ENCODE results near the gene TMEM212. TPM values are rescaled to one million over a fixed set of nuclear protein-coding genes. Genes with fewer than 3 reads are reported as not detected.

Gene TMEM212
- total and polyA plus RNA-seq, 2 of the 13 experiments (the other 11 are each of a cell fraction or from before 2014, with no cell fraction given): not detected

DNA sequence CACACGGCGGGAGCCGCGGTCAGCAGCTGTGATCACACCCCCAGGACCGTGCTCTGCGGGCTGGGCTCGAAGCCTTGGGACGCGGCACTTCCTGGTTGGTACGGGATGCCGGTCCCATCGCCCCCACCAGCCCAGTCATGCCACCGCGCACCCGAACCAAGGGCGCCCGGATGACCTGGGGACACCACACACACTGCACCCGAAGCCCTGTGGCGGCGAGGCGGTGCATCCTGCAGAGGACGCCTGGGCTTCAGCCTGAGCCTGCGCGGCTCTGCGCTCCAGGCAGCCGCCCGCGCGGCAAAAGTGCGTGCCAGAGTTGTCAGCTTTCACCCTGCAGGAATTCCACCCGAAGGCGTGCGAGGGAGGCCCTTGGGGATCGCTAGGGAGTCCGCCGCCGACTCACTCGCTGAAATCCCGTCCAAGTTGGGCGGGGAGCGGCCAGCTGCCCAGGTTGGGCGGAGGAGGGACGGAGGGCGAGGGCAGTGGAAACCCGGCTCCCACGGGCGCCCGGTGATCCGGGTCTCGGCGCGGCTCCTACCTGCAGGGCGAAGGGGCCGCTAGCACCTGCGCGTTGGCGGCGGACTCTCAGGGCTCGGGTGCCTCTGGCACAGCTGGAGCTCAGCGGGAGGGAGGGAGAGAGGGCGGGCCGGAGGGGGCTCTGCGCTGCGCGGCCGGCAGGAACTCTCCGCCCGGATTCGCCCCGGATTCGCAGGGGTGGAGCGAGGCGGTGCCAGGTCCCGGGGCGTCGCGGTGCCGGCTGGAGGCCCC lies 33.1 kb upstream of the TMEM212 start, which contains the start of gene PLD1:
TSS of gene PLD1 (minus strand) at position 623 of the 768 bp plus-strand sequence. CDS start 72,432 bp downstream, outside the sequence.
- Histone ChIP-seq H3K9me3 (ENCODE audit: low read length) (no peaks in the 10 kb centered on the region), H3K27me3 (ENCODE audit: control insufficient read depth in 1 of 2, insufficient read depth in 2 of 2, low read length in 2 of 2) (no peaks in the 10 kb centered on the region; a peak in 1 of 5 replicates), H3K36me3 (replicated peaks in 1 of 2; ENCODE audit: control insufficient read depth in 1 of 2, insufficient read depth in 2 of 2, low read length in 2 of 2) (no peaks in the 10 kb centered on the region), H3K27ac (ENCODE audit: extremely low read length, insufficient read depth, low read length) (peak within 1 kb of the TSS; percentile 96), H3K4me1 (ENCODE audit: insufficient read depth, low read length) (peaks cover 62% of the 10 kb centered on the region), H3K4me2 (ENCODE audit: low read depth, low read length) (peak within 1 kb of the TSS; percentile 83), H4K20me1 (ENCODE audit: insufficient read depth, low read length) (no peaks in the 10 kb centered on the region), H3K79me2 (ENCODE audit: insufficient read depth, low read length) (peaks cover 58% of the 10 kb centered on the region), H2AFZ (ENCODE audit: low read length) (no peak within 1 kb of the TSS), H3K4me3 (replicated peaks in 1 of 3; ENCODE audit: insufficient read depth in 1 of 3, low read depth in 2 of 3, low read length in 3 of 3) (peak within 1 kb of the TSS; percentile 73 to 91 (median 85)), H3K9ac (ENCODE audit: insufficient read depth, low read depth, low read length) (peak within 1 kb of the TSS; percentile 90)
- in situ Hi-C loops (cut with HindIII; ENCODE audit: extremely low pct_ligation_motif_present, low pct_unique_long_range_greater_than_20kb): no loop called here
- no TSS peak for BruUV-seq (replicated peaks)
- ChIA-PET CTCF (ENCODE audit: low intra/inter-chr PET ratio, low total read pairs) (no interaction called here), POLR2A (interaction anchor here (0.5 to 6.5 kb wide), 21 partner anchors 8 to 394 kb away, joined by 3 to 91 read pairs (median 5); partner anchors contain the start of genes FNDC3B and TMEM212)
- DNase-seq (ENCODE audit: low spot score): peak; percentile 77
- ATAC-seq: peak; percentile 87
- FAIRE-seq: no peak
- intact Hi-C loops (cut with micrococcal nuclease; ENCODE audit: unreplicated experiment): loop anchor here (2.0 to 5.0 kb wide), 2 partner anchors 15 to 232 kb away; no protein-coding TSS in a partner anchor
- 4% methylated on average over 5 of the region's 78 CpGs for WGBS (ENCODE audit: low lambda C conversion rate)
- TF ChIP-seq ZNF781 (CRISPR knock-in tag; IDR thresholded peaks at IDR 0.05; ENCODE audit: borderline replicate concordance, not compliant biosample characterization) (peak; percentile 95), ZNF891 (CRISPR knock-in tag; IDR thresholded peaks at IDR 0.05) (peak; percentile 95), ARHGAP35 (CRISPR knock-in tag; IDR thresholded peaks at IDR 0.05; ENCODE audit: borderline replicate concordance) (peak; percentile 16), GATAD1 (CRISPR knock-in tag; IDR thresholded peaks at IDR 0.05) (no peak), PHF20 (CRISPR knock-in tag; IDR thresholded peaks at IDR 0.05) (peak; percentile 26; the same call in 1 of the 2 replicates), AGO2 (optimal IDR thresholded peaks at IDR 0.05; ENCODE audit: low read depth, low read length) (peak; percentile 100), ZNF780A (CRISPR knock-in tag; IDR thresholded peaks at IDR 0.05) (peak; percentile 23; the same call in 1 of the 2 replicates), IRF2 (CRISPR knock-in tag; IDR thresholded peaks at IDR 0.05) (peak; percentile 57), PLRG1 (conservative IDR thresholded peaks at IDR 0.05) (no peak)
- TF ChIP-seq, protein P1, sequence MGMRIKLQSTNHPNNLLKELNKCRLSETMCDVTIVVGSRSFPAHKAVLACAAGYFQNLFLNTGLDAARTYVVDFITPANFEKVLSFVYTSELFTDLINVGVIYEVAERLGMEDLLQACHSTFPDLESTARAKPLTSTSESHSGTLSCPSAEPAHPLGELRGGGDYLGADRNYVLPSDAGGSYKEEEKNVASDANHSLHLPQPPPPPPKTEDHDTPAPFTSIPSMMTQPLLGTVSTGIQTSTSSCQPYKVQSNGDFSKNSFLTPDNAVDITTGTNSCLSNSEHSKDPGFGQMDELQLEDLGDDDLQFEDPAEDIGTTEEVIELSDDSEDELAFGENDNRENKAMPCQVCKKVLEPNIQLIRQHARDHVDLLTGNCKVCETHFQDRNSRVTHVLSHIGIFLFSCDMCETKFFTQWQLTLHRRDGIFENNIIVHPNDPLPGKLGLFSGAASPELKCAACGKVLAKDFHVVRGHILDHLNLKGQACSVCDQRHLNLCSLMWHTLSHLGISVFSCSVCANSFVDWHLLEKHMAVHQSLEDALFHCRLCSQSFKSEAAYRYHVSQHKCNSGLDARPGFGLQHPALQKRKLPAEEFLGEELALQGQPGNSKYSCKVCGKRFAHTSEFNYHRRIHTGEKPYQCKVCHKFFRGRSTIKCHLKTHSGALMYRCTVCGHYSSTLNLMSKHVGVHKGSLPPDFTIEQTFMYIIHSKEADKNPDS (CRISPR knock-in tag; IDR thresholded peaks at IDR 0.05): peak; percentile 90
- TF ChIP-seq, protein P2, sequence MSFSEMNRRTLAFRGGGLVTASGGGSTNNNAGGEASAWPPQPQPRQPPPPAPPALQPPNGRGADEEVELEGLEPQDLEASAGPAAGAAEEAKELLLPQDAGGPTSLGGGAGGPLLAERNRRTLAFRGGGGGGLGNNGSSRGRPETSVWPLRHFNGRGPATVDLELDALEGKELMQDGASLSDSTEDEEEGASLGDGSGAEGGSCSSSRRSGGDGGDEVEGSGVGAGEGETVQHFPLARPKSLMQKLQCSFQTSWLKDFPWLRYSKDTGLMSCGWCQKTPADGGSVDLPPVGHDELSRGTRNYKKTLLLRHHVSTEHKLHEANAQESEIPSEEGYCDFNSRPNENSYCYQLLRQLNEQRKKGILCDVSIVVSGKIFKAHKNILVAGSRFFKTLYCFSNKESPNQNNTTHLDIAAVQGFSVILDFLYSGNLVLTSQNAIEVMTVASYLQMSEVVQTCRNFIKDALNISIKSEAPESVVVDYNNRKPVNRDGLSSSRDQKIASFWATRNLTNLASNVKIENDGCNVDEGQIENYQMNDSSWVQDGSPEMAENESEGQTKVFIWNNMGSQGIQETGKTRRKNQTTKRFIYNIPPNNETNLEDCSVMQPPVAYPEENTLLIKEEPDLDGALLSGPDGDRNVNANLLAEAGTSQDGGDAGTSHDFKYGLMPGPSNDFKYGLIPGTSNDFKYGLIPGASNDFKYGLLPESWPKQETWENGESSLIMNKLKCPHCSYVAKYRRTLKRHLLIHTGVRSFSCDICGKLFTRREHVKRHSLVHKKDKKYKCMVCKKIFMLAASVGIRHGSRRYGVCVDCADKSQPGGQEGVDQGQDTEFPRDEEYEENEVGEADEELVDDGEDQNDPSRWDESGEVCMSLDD (CRISPR knock-in tag; IDR thresholded peaks at IDR 0.05; ENCODE audit: borderline replicate concordance): peak; percentile 71; the same call in 1 of the 2 replicates
- TF ChIP-seq, protein P3, sequence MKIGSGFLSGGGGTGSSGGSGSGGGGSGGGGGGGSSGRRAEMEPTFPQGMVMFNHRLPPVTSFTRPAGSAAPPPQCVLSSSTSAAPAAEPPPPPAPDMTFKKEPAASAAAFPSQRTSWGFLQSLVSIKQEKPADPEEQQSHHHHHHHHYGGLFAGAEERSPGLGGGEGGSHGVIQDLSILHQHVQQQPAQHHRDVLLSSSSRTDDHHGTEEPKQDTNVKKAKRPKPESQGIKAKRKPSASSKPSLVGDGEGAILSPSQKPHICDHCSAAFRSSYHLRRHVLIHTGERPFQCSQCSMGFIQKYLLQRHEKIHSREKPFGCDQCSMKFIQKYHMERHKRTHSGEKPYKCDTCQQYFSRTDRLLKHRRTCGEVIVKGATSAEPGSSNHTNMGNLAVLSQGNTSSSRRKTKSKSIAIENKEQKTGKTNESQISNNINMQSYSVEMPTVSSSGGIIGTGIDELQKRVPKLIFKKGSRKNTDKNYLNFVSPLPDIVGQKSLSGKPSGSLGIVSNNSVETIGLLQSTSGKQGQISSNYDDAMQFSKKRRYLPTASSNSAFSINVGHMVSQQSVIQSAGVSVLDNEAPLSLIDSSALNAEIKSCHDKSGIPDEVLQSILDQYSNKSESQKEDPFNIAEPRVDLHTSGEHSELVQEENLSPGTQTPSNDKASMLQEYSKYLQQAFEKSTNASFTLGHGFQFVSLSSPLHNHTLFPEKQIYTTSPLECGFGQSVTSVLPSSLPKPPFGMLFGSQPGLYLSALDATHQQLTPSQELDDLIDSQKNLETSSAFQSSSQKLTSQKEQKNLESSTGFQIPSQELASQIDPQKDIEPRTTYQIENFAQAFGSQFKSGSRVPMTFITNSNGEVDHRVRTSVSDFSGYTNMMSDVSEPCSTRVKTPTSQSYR (CRISPR knock-in tag; IDR thresholded peaks at IDR 0.05; ENCODE audit: borderline replicate concordance): no peak; the same call in 1 of the 2 replicates
- TF ChIP-seq, protein P4, sequence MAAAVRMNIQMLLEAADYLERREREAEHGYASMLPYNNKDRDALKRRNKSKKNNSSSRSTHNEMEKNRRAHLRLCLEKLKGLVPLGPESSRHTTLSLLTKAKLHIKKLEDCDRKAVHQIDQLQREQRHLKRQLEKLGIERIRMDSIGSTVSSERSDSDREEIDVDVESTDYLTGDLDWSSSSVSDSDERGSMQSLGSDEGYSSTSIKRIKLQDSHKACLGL (CRISPR knock-in tag; IDR thresholded peaks at IDR 0.05): peak; percentile 85; the same call in 1 of the 2 replicates

Measured in HepG2 (cell line).